Measurements from ENCODE around the gene RFTN2. TPM values are rescaled to one million over a fixed set of nuclear protein-coding genes. Genes with fewer than 3 reads are reported as not detected.

RFTN2 gene
- total RNA-seq, 2 experiments from 2014 or later: not detected

DNA sequence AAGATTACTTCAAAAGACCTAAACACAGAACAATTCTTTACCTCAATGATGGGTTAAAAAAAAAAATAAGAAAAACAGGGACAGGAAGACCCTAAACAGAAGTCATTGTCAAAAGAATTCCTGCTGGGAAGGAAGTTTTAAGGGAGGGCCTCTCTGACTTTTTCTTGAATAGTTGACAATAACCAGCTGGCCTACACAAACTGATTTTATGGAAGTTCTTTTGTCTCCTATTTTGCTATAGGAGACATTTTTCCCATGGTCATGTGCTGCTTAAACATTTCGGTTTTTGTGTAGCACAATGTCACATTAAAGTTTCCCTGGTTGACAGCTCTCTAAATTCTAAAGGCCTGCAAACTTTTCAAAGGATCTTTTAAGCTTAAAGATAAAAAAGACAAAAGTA lies 55.3 kb downstream of the RFTN2 start:
- H3K36me3 Mint-ChIP-seq (ENCODE audit: low read depth): no peaks in the 10 kb centered on the region
- ChIA-PET POLR2A (no interaction called here), CTCF (no interaction called here)
- no peak overlapping the region for H3K4me3 Mint-ChIP-seq
- H3K4me1 Mint-ChIP-seq: no peaks in the 10 kb centered on the region
- no peaks in the 10 kb centered on the region for H3K27me3 Mint-ChIP-seq
- no peak overlapping the region for H3K27ac Mint-ChIP-seq
- H3K9me3 Mint-ChIP-seq: no peaks in the 10 kb centered on the region
- DNase-seq: no peak

DNA sequence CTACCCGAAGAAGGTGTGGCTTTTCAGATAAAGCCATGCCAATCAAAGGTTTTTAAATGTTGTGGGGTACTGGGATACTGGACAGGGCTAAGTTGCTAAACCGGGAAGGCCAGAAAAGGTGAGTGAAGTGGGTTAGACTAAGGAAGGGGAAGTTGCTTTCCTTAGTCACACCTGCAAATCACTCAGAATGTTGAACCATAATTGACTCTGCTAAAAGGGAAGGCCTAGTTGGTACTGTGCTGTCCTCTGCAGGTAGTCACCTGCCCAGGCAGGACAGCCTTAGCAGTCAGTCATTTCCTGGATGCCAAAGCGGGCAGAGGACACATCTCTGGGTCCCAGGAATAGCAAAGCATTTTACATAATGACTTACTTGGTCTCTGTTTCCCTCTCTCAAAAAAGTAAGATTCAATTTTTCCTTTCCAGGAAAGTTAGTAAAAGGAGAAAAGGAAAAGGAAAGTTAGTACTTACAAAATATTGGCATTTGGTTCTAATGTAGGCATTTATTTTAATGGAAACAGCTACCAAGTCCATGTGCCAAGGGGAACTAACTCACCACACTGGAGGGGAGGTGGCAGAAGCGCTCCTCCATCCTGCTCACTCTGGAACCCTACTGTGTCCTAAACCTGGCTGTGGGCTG lies 60.3 kb downstream of the RFTN2 start:
- no peaks in the 10 kb centered on the region for H3K9me3 Mint-ChIP-seq
- DNase-seq: no peak
- H3K27me3 Mint-ChIP-seq: peaks cover 6% of the 10 kb centered on the region
- POLR2A ChIA-PET: no interaction called here
- H3K4me1 Mint-ChIP-seq: peaks cover 3% of the 10 kb centered on the region
- peaks cover 2% of the 10 kb centered on the region for H3K36me3 Mint-ChIP-seq (ENCODE audit: low read depth)
- H3K4me3 Mint-ChIP-seq: no peak overlapping the region
- H3K27ac Mint-ChIP-seq: no peak overlapping the region
- CTCF ChIA-PET: no interaction called here

DNA sequence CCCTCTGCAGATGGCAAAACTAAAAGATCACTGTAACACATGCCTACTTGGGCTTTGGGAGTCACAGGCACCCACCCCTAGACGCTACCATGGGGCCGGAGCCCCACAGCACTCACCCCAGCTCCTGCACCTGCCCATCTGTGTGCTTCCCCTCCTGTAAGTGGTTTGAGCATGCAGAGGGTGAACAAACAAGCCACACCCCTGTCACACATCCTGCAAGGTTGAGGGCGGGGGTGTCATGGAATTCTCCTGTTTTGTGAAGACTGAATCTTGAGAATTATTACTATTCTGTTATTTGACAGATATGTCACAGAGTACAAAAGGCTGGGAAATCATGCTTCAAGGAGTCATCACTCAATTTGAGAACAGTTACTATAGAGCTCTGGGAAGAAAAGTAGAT lies 60.9 kb downstream of the RFTN2 start:
- Mint-ChIP-seq H3K36me3 (ENCODE audit: low read depth) (peaks cover 2% of the 10 kb centered on the region), H3K27ac (no peak overlapping the region), H3K9me3 (no peaks in the 10 kb centered on the region), H3K4me1 (peaks cover 3% of the 10 kb centered on the region), H3K4me3 (no peak overlapping the region), H3K27me3 (peaks cover 6% of the 10 kb centered on the region)
- POLR2A ChIA-PET: no interaction called here
- CTCF ChIA-PET: no interaction called here
- no peak for DNase-seq

- CTCF ChIA-PET: no interaction called here
- DNase-seq: no peak
- Mint-ChIP-seq H3K27ac (no peak overlapping the region), H3K4me1 (peaks cover 3% of the 10 kb centered on the region), H3K27me3 (peaks cover 9% of the 10 kb centered on the region), H3K9me3 (peaks cover 2% of the 10 kb centered on the region), H3K4me3 (no peak overlapping the region), H3K36me3 (ENCODE audit: low read depth) (peaks cover 2% of the 10 kb centered on the region)
- POLR2A ChIA-PET: no interaction called here
These were observed 61.8 kb downstream of the RFTN2 start for GRCh38 chr2:197613509-197613987.

GRCh38 chr2:197606180-197606579 lies 69.2 kb downstream of the RFTN2 start:
- Mint-ChIP-seq H3K27ac (no peak overlapping the region), H3K36me3 (ENCODE audit: low read depth) (peaks cover 2% of the 10 kb centered on the region), H3K4me1 (peaks cover 7% of the 10 kb centered on the region), H3K27me3 (peaks cover 6% of the 10 kb centered on the region), H3K4me3 (no peak overlapping the region), H3K9me3 (peaks cover 5% of the 10 kb centered on the region)
- POLR2A ChIA-PET: no interaction called here
- CTCF ChIA-PET: no interaction called here
- no peak for DNase-seq

DNA sequence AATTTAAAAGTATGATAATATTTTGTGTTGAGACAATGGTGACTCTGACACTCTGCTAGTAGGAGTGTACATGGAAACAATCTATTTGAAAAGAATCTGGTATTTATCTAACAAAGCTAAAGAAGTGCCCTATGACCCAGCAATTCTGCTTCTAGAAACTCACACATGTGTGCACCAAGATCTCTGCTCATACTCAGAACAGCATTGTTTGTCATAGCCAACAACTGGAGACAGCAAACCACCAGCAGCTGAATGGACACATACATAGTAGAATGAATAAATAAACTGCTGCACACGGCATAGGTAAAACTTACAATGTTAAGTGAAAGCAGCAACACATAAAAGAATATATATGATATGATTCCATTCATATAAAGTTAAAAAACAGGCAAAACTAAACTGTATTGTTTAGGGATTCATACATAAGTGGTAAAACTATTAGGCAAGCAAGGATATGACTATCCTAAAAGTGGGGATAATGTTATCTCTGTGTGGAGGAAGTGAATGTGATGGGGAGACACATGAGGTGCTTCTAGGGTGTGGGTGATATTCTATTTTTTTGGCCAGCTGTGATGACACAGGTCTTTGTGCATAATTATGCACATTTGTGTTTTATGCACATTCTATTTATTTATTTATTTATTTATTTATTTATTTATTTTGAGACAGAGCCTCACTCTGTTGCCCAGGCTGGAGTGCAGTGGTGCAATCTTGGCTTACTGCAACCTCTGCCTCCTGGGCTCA lies 71.1 kb downstream of the RFTN2 start:
- H3K4me3 Mint-ChIP-seq: no peak overlapping the region
- H3K9me3 Mint-ChIP-seq: peaks cover 5% of the 10 kb centered on the region
- no peak overlapping the region for H3K27ac Mint-ChIP-seq
- peaks cover 7% of the 10 kb centered on the region for H3K4me1 Mint-ChIP-seq
- ChIA-PET POLR2A (no interaction called here), CTCF (no interaction called here)
- DNase-seq: no peak
- no peaks in the 10 kb centered on the region for H3K36me3 Mint-ChIP-seq (ENCODE audit: low read depth)
- peaks cover 13% of the 10 kb centered on the region for H3K27me3 Mint-ChIP-seq

DNA sequence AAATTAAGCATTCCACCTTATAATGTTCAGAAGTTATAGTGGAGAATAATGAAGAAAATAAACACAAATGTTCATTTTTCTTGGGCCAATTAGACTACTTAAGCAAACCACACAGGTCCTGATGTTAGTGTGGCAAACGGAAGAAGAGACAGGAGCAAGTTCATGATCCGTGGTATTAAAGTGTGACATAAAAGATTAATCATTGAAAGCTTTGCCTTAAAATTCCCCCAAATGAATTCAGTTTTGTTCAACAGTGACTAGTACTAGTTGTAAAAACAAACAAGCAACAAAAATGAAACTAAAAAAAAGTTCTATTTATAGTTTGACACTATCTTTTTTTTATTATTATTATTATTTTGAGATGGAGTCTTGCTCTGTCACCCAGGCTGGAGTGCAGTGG lies 73.7 kb downstream of the RFTN2 start:
- H3K36me3 Mint-ChIP-seq (ENCODE audit: low read depth): no peaks in the 10 kb centered on the region
- H3K27ac Mint-ChIP-seq: no peak overlapping the region
- H3K9me3 Mint-ChIP-seq: no peaks in the 10 kb centered on the region
- ChIA-PET POLR2A (no interaction called here), CTCF (interaction anchor here (0.9 kb wide), 1 partner anchor 13 kb away, joined by 3 read pairs; no protein-coding TSS in a partner anchor)
- H3K4me1 Mint-ChIP-seq: peaks cover 7% of the 10 kb centered on the region
- DNase-seq: no peak
- H3K27me3 Mint-ChIP-seq: peaks cover 21% of the 10 kb centered on the region
- H3K4me3 Mint-ChIP-seq: no peak overlapping the region

GRCh38 chr2:197600306-197600705 lies 75.1 kb downstream of the RFTN2 start:
- H3K4me3 Mint-ChIP-seq: no peak overlapping the region
- H3K36me3 Mint-ChIP-seq (ENCODE audit: low read depth): no peaks in the 10 kb centered on the region
- no peak for DNase-seq
- H3K27me3 Mint-ChIP-seq: peaks cover 25% of the 10 kb centered on the region
- H3K9me3 Mint-ChIP-seq: no peaks in the 10 kb centered on the region
- H3K4me1 Mint-ChIP-seq: no peaks in the 10 kb centered on the region
- no peak overlapping the region for H3K27ac Mint-ChIP-seq
- ChIA-PET POLR2A (no interaction called here), CTCF (interaction anchor here (1.0 to 1.1 kb wide), 3 partner anchors 22 to 112 kb away, joined by 3 to 4 read pairs (median 3); partner anchors contain the start of genes HSPD1 and HSPE1)

GRCh38 chr2:197599285-197599965 lies 76.0 kb downstream of the RFTN2 start:
- Mint-ChIP-seq H3K4me1 (no peaks in the 10 kb centered on the region), H3K9me3 (no peaks in the 10 kb centered on the region), H3K27me3 (peaks cover 32% of the 10 kb centered on the region), H3K27ac (no peak overlapping the region), H3K4me3 (no peak overlapping the region), H3K36me3 (ENCODE audit: low read depth) (no peaks in the 10 kb centered on the region)
- POLR2A ChIA-PET: no interaction called here
- DNase-seq: peak; percentile 17
- CTCF ChIA-PET: interaction anchor here (0.7 to 1.1 kb wide), 4 partner anchors 23 to 113 kb away, joined by 3 to 4 read pairs (median 3); partner anchors contain the start of genes HSPD1 and HSPE1

- H3K27me3 Mint-ChIP-seq: peaks cover 32% of the 10 kb centered on the region
- no peak overlapping the region for H3K27ac Mint-ChIP-seq
- no peak overlapping the region for H3K4me3 Mint-ChIP-seq
- H3K4me1 Mint-ChIP-seq: no peaks in the 10 kb centered on the region
- no peaks in the 10 kb centered on the region for H3K36me3 Mint-ChIP-seq (ENCODE audit: low read depth)
- H3K9me3 Mint-ChIP-seq: no peaks in the 10 kb centered on the region
- POLR2A ChIA-PET: no interaction called here
- CTCF ChIA-PET: no interaction called here
- no peak for DNase-seq
These were observed 76.9 kb downstream of the RFTN2 start for GRCh38 chr2:197598450-197598849.

DNA sequence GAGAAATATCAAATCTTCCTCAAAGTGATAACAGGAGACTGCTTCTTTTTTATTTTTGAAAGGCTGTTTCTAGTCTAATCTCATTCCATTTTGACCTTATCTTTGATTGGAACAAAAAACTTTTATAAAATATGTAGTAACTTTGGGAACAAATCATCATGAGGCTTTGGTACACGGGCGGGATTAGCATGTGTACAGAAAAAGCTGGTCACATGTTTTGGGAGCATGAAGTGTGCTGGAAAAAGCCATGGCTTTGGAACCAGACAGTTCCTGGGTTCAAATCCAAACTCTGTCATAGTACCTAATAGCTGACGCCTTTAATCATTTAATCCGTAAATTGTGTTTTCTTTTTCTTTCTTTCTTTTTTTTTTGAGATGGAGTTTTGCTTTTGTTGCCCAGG lies 78.2 kb downstream of the RFTN2 start:
- POLR2A ChIA-PET: no interaction called here
- Mint-ChIP-seq H3K27ac (no peak overlapping the region), H3K4me1 (no peaks in the 10 kb centered on the region), H3K9me3 (no peaks in the 10 kb centered on the region), H3K36me3 (ENCODE audit: low read depth) (no peaks in the 10 kb centered on the region), H3K27me3 (peaks cover 32% of the 10 kb centered on the region), H3K4me3 (no peak overlapping the region)
- no peak for DNase-seq
- CTCF ChIA-PET: no interaction called here

GRCh38 chr2:197596766-197597165 lies 78.6 kb downstream of the RFTN2 start:
- peaks cover 32% of the 10 kb centered on the region for H3K27me3 Mint-ChIP-seq
- ChIA-PET POLR2A (no interaction called here), CTCF (no interaction called here)
- no peaks in the 10 kb centered on the region for H3K9me3 Mint-ChIP-seq
- no peak for DNase-seq
- H3K36me3 Mint-ChIP-seq (ENCODE audit: low read depth): no peaks in the 10 kb centered on the region
- H3K27ac Mint-ChIP-seq: no peak overlapping the region
- H3K4me3 Mint-ChIP-seq: no peak overlapping the region
- H3K4me1 Mint-ChIP-seq: no peaks in the 10 kb centered on the region

GRCh38 chr2:197591339-197592072 lies 83.9 kb downstream of the RFTN2 start:
- no peak overlapping the region for H3K27ac Mint-ChIP-seq
- H3K4me1 Mint-ChIP-seq: no peaks in the 10 kb centered on the region
- ChIA-PET CTCF (no interaction called here), POLR2A (no interaction called here)
- no peaks in the 10 kb centered on the region for H3K9me3 Mint-ChIP-seq
- no peaks in the 10 kb centered on the region for H3K36me3 Mint-ChIP-seq (ENCODE audit: low read depth)
- H3K4me3 Mint-ChIP-seq: no peak overlapping the region
- no peak for DNase-seq
- H3K27me3 Mint-ChIP-seq: peaks cover 15% of the 10 kb centered on the region
